ENCODE data around the gene TMEM52B. TPM values are rescaled to one million over a fixed set of nuclear protein-coding genes. Genes with fewer than 3 reads are reported as not detected.
A peak's percentile ranks its signal among the peaks of the same experiment; 100 is the strongest.
"Not testable (repeated sequence)": the region's sequence is repeated elsewhere in the genome, so short reads cannot be mapped to it uniquely, and the experiment has no call there.

TMEM52B gene
- polyA plus RNA-seq, 4 donors = 2.8 to 166 (median 143) TPM

DNA sequence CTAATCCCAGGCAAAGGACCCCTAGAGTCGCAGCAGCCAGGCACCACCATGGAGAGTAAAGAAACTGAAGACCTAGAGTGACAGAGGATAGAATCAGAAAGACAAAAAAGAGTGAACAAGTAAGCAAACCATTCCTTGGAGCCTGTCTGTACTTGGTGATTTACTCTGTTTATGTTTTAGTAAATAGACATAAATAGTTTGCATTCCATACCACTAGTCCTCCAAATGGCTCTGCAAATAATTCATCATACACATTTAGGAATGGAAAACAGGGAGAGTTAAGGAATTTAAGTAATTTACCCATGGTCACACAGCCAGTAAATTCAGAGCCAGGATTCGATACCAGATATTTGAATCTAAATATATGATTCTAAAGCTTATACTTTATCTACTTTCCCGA, 9.7 kb upstream of the TMEM52B start:
- DNase-seq (ENCODE audit: low read depth in 4 of 4, low spot score in 3 of 4) = no peak

DNA sequence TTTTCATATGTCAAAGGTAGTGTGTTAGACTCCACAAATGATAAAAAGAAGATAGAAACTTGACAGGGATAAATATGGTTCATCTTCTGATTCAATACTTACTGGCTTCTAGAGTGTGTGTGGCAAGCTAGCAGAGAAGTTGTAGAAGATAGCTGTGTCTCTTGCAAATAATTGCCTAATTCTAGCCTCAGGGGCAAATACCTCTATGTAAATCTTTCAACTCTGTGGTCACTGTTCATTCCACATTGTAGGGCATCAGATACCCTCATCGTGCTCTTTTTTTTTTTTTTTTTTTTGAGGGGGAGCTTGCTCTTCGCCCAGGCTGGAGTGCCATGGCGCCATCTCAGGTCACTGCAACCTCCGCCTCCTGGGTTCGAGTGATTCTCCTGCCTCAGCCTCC, 8.6 kb upstream of the TMEM52B start:
- DNase-seq (ENCODE audit: low read depth in 4 of 4, low spot score in 3 of 4) = no peak

DNA sequence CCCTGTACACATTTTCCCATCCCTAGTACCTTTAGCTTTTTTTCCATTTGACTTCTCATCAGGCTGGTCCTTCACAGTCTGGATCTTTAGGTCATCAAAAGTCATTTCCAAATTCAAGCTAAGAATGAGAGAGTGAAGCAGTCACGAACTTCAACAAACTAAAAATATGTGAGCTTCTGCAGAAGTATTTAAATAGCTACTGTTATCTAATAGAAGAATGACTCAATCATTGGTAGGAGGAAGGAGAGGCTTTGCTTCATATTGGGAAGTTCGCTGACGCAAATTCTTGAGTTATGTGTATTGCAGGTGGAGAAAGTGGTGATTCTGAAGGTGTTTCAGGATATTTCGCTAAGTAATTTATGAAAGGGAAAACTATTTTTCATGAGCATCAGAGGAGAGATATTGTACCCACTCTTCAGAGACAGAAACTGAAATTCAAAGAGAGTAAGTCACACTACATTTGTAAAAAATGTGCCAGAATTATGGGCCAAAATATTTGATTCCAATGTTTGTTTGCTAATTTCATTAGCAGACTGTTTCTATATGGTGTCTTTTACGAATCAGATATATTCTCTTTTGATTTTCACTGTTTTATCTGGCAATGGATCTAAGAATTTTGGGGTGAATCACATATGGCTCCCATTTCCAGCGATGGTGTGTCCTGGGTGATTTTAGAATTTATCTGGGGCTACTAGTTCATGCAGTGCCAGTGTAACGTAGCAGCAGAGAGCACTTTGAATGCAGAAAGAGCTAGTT, 6.7 kb upstream of the TMEM52B start, which contains the start of gene OLR1:
Gene OLR1, minus strand, starts transcription at position 160 of the 756 bp plus-strand sequence. Its CDS starts 55 bp downstream, at position 105.
- no peak for DNase-seq (ENCODE audit: low read depth in 4 of 4, low spot score in 3 of 4)

DNA sequence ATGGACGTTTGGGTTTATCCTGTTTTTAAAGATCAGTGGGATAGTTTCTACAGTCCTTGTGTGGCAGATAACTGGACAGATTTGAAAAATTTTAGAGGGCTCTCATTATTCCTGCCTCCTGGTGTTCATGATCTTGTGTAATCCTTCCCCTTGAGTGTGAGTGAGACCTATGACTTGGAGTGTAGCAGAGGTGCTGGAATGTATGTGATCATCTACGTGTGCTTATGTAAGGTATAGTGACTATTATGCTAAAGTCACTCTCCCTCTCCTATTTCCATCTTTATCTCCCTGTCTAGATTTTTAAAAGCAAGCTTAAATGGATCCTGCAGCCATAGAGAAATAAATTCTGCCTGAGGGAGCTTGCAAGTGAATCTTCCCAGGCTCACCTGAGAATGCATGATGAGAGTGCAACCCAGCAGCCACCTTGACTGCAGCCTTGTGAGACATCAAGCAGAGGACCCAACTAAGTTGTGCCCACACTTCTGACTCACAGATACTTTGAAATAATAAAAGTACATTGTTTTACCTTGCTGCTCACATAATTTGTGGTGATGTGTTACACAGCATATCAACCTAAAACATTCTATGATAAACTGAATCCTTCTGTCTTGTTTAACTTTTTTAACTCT, 3.7 kb upstream of the TMEM52B start:
- DNase-seq (ENCODE audit: low read depth in 4 of 4, low spot score in 3 of 4) = no peak

DNA sequence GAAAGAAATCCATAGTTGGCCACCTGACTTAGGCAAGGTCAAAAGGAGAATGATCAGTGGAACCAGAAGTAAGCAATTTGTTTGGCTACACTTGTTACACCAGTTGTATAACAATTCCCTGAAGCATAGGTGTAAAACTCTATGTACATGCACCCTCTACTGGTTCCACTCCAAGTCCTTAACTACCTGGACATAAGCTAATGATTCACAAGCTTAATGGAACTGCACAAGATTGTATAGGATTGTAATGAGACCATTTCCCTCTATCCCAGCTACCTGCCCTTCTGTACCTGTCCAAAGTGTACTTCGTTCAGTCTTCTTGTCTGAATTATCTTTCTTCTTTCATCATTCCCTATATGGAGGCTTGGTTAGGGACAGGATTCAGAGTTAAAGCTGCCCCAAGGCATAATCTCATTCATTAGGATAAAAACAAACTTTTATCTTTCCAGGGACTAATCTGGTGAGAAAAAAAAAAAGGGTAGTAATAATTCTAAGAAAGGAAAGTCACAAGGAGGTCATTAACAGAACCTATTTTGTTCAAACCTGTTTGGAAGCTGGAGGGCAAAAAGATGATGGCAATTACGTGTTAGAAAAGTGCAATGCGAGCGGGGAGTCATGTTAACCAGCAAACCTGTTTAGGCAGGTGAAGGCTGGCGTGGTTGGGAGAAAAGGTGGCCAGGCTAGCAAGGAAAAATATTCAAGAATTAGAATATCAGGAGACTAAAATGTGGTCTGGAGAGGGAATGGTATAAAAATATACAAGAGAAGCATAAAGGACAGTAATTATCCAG, 2.8 kb upstream of the TMEM52B start:
- DNase-seq (ENCODE audit: low read depth in 4 of 4, low spot score in 3 of 4) = peak in 1 of 4 donors; percentile 56

DNA sequence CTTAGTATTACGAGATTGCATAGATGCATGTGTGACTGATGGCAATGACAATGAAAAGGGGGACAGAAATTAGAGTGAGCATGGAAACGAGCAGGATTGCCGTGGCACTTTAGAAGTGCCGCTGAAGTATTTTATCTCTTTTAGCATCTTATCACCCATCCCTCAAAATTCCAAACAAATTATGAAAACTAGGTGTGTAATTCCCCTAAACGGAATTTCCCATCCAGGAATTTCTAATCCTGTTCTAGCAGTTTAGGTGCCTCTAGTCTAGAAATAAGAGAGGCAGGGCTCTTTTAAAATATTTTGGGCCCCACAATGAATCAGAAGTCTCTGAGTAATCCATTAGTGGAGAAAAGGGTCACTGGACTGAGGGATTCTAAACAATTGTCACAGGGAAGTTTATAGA, 947 bp downstream of the TMEM52B start:
- DNase-seq (ENCODE audit: low read depth in 4 of 4, low spot score in 3 of 4) = no peak

DNA sequence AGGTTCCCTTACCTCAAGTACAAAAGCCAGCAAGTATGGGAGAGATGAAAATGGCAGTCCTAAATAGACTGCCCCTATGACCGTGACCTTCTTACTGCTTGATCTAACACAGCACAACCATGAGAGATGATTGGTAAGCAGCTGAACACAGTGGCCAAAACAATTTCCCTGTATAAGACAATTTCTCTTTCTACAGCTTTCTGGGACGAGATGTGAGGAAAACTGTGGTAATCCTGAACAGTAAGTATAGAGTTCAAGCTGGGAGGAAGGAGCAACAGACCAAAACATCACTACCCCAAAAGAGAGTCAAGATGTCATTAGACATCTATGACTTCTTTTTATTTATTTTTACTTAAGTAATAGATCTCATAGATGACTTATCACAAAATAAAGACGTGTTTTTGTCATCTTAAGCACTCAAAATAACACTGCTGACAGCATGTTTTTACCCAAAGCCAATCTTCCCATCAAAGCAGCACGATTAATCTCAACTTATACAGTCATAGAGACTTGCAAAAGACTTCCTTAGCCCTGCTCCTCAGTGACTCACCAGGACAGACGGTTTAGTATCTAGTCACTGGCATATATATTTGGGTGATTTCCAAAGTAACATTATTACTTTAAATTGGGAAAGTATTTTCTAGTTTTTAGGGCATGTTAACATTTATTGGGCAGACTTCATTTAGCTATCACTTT, 3.7 kb downstream of the TMEM52B start:
- DNase-seq (ENCODE audit: low read depth in 4 of 4, low spot score in 3 of 4) = no peak

DNA sequence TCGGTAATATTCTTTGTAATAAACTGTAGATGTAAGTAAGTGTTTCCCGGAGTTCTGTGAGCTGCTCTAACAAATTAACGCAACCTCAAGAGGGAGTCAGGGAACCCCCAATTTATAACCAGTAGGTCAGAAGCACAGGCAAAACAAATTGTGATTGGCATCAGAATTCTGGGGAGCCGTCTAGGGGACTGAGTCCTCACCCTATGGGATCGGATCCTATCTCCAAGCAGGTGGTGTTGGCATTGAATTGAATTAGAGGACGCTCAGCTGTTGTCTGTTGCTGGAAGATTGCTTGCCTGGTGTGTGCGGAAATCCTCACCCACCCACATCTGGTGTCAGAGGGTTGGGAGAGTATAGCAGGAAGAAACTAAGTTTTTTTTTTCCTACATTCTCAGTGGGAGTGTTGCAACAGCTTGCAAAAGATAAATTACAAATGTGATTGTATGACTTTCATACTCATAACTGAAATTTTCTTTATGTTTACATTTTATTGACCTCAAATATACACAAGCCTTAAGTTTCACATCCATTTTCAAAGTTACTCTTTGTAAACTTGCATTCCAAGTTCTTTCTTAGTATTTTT, 5.5 kb downstream of the TMEM52B start:
- no peak for DNase-seq (ENCODE audit: low read depth in 4 of 4, low spot score in 3 of 4)

DNA sequence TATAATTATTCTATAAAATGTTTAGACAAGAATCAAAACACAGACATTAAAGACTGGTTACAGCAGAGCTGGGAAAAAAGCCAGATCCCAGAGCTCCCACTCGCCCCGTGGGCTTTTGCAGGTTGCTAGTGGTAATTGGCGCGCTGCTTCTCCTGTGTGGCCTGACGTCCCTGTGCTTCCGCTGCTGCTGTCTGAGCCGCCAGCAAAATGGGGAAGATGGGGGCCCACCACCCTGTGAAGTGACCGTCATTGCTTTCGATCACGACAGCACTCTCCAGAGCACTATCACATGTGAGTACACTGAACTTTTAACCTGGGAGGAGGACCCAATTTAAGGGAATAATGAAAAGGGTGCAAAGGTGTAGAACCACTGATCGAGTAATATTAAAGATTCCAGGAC, 7.5 kb downstream of the TMEM52B start:
- no peak for DNase-seq (ENCODE audit: low read depth in 4 of 4, low spot score in 3 of 4)

DNA sequence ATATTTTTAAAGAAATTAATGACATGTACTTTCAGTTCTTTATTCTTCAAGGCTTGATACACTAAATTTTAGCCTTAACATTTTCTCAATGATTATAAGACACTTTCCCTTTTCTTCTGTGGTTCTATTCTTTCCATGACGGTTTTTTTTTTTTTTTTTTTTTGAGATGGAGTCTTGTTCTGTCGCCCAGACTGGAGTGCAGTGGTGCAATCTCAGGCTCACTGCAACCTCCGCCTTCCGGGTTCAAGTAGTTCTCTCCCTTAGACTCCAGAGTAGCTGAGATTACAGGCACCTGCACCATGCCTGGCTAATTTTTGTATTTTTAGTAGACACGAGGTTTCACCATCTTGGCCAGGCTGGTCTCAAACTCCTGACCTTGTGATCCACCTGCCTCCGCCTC, 8.1 kb downstream of the TMEM52B start:
- DNase-seq (ENCODE audit: low read depth in 4 of 4, low spot score in 3 of 4) = not testable (repeated sequence)

DNA sequence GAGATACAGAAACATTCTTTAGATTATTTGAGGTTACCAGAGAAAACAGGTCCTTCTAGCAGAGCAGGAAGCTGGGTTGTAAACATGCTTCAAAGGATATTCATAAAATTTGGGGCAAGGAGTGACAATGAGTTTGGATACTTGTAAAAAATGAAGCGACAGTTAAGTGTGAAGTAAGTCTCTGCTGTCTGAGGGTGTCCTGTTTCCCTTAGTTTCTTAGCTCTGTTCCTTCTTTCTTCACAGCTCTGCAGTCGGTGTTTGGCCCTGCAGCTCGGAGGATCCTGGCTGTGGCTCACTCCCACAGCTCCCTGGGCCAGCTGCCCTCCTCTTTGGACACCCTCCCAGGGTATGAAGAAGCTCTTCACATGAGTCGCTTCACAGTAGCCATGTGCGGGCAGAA, 10.8 kb downstream of the TMEM52B start:
- no peak for DNase-seq (ENCODE audit: low read depth in 4 of 4, low spot score in 3 of 4)

DNA sequence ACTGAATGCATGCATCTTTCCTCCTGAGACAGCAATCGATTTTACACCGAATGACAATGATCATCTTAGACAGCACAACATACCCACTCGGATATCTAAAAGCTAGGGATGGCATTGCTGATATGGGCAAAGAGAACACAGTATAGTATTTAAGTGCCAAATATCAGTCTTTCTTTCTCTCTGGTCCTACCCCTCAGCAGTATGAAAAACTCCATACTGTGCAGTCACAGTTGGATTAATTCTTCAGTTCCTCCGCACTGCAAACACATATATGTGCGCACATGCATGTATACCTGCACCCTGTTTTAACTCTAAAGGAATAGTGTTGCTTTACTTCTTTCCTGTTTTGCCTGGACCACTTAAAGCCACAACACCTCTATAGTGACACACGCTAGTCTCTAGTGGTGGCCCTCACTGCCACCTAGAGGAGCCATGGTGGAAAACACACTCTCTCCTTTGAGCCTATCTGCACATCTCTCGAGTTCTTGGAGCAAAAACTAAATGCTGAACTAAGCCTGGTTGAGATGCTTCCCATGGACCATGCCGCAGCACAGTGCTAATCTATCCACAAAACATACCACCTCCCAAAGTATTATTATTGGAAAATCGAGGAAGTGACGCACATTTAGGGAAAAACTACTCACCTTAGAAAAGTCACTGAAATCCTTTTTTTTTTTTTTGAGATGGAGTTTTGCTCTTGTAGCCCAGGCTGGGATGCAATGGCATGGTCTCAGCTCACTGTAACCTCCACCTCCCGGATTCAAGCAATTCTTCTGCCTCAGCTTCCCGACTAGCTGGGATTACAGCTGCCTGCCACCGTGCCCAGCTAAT, 11.9 kb downstream of the TMEM52B start:
- DNase-seq (ENCODE audit: low read depth in 4 of 4, low spot score in 3 of 4) = peak in 1 of 4 donors; percentile 35

DNA sequence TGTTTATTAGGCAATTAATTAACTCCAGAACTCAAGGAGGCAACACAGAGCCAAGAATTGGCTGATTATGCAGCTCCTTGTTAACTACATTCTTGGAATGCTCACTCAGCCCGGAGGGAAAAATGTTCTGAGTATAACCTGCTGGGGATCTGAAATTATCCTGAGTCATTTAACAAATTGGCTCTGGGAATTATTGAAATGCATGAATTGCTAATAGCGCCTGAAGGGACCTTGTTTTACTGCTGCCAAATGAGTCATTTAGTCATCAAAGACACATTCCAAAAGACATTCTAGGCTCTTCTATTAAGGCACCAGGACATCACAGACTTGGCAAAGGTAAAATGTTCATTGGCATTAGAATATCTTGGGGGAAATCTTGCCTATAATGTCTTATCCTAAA, 13.0 kb downstream of the TMEM52B start:
- DNase-seq (ENCODE audit: low read depth in 4 of 4, low spot score in 3 of 4) = no peak

DNA sequence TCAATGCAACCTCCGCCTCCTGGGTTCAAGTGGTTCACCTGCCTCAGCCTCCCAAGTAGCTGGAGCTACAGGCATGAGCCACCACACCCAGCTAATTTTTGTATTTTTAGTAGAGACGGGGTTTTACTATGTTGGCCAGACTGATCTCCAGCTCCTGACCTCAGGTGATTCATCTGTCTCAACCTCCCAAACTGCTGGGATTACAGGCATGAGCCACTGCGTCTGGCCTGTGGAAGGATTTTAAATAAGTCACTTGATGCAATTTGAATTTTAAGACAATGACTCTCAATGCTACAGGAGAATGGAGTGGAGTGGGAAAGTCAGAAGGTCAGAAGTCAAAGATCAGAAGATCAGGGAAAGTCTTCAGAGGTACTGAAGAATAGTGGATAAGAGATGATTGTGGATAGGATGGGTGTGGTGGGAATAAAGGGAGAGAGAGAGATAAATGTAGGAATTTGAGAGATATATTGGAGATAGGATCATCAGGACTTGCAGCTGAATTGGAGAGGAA, 15.4 kb downstream of the TMEM52B start:
- no peak for DNase-seq (ENCODE audit: low read depth in 4 of 4, low spot score in 3 of 4)

DNA sequence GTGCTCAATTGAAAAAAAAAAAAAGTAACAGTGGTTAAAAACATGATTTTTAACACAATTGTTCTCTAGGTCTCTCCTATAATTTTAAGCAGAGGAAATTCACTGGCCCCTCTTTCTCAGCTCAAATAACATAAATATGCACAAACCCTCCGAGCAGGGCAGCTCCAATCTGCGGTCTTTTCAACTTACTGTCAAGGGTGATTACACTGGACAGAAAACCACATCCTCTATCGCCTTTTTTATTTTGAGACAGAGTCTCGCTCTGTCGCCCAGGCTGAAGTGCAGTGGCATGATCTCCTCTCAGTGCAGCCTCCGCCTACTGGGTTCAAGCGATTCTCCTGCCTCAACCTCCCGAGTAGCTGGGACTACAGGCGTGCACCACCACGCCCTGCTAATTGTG, 17.4 kb downstream of the TMEM52B start:
- no peak for DNase-seq (ENCODE audit: low read depth in 4 of 4, low spot score in 3 of 4)

DNA sequence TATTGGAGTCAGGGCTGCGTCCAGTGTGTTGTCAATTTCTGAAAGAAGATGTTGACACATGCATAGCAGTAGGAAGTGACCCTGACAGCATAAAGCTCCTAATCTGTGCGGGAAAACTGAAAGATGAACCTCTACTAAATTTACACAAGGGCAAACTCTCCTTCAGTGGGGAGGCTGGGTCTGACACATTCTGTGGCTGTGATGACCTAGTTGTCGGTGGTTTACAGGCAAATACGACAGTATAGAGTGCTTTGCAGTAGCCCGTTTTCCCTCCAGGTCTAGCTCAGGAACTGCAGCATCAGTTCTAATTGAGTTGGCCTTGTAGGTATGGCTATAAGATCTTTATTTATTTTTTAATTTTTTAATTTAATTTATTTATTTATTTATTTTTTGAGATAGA, 19.0 kb downstream of the TMEM52B start:
- DNase-seq (ENCODE audit: low read depth in 4 of 4, low spot score in 3 of 4) = no peak

DNA sequence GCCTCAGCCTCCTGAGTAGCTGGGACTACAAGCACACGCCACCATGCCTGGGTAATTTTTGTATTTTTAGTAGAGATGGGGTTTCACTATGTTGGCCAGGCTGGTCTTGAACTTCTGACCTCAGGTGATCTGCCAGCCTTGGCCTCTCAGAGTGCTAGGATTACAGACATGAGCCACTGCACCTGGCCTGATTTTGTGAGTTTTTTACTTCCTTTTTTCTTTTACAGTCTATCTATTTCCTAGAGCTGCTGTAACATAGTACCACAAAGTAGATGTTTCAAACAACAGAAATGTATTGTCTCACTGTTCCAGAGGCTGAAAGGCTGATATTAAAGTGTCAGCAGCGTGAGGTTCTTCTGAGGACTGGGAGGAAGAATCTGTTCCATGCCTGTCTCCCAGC, 25.7 kb downstream of the TMEM52B start:
- not testable (repeated sequence) for DNase-seq (ENCODE audit: low read depth in 4 of 4, low spot score in 3 of 4)

DNA sequence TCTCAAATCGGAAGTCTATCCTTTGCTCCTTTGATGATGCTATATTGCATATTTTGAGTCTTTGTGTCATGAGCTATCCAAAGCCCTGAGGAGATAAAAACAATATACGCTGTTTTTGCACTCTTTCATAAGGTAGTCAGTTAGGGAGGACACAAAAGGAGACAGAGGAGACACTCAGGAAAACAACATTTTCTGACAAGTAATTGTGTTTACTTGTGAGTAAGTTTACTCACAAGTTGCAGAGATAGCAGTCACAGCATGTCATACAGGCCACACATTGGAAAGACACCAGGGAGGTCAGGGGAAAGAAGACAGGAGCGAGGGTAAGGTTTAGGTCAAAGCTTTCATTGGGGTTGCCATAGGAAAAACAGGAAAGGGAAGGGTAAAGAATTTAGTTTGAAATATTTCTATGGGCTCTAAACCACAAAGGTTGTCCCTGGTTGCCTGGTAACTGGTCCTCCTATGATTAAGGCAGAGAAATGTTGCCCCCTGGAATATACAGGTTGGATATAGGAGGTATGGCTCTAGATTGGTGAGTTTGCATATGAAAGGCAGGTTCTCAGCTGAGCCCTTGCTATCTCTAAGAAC, 26.5 kb downstream of the TMEM52B start:
- DNase-seq (ENCODE audit: low read depth in 4 of 4, low spot score in 3 of 4) = no peak

DNA sequence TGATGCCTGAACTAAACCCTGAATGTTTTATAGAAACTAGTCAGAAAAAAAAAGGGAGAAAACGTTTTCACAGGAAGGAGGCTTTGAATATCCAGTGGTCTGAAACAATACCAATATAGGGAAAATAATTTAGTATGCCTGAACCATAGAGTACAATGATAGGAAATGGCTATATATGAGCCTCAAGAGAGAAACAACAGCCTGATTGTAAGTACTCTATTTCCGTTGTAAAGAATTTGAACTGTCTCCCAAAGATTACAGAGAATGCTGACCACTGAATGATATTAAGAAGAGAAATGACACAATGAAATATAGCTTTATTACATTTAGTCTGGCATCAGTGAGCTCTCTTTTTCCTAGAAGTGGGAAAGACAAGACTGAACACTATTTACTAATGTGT, 28.3 kb downstream of the TMEM52B start:
- no peak for DNase-seq (ENCODE audit: low read depth in 4 of 4, low spot score in 3 of 4)
